ENCODE results near the gene ABCB1.

ABCB1 gene

GRCh38 chr7:87599336-87599735, 1.3 kb downstream of the ABCB1 start:
- H3K4me3 ChIP-seq (ENCODE audit: low read depth, low read length, poor library complexity, severe bottlenecking): peak overlapping the region; percentile 70
- H3K9ac ChIP-seq (ENCODE audit: low read length): peak overlapping the region; percentile 65; the same call in 1 of the 2 replicates

GRCh38 chr7:87598234-87599009, 2.3 kb downstream of the ABCB1 start:
- Histone ChIP-seq H3K27me3 (ENCODE audit: insufficient read depth, low read length) (no peaks in the 10 kb centered on the region), H2AFZ (ENCODE audit: low read length) (peak overlapping the region; percentile 95), H3K9me3 (ENCODE audit: low read length) (no peaks in the 10 kb centered on the region), H3K79me2 (ENCODE audit: insufficient read depth, low read length) (no peaks in the 10 kb centered on the region), H4K20me1 (ENCODE audit: insufficient read depth, low read length) (no peaks in the 10 kb centered on the region), H3K4me1 (ENCODE audit: insufficient read depth, low read length, severe bottlenecking) (peaks cover 52% of the 10 kb centered on the region), H3K36me3 (ENCODE audit: insufficient read depth, low read length) (no peaks in the 10 kb centered on the region), H3K9me2 (ENCODE audit: low read depth, low read length) (no peaks in the 10 kb centered on the region), H3K4me3 (ENCODE audit: low read depth, low read length, poor library complexity, severe bottlenecking) (peak overlapping the region; percentile 70), H3K9ac (ENCODE audit: low read length) (peak overlapping the region; percentile 48), H3K27ac (ENCODE audit: low read depth, low read length, poor library complexity, severe bottlenecking) (peak overlapping the region; percentile 74), H3F3A (ENCODE audit: insufficient read depth, low read length) (0 out of 2 replicates have a peak, but pooled peaks cover 5% of the 10 kb centered on the region), H3K4me2 (ENCODE audit: low read length) (peak overlapping the region; percentile 79)
- no peak for TF ChIP-seq EZH2 (IDR thresholded peaks at IDR 0.05; ENCODE audit: borderline replicate concordance, low read length)
- no peak for TF ChIP-seq CTCF (IDR thresholded peaks at IDR 0.05; ENCODE audit: low read length)

More at GRCh38 chr7:87599336-87599735, 1.3 kb downstream of the ABCB1 start:
- Histone ChIP-seq H3F3A (ENCODE audit: insufficient read depth, low read length) (0 out of 2 replicates have a peak, but pooled peaks cover 5% of the 10 kb centered on the region), H3K79me2 (ENCODE audit: insufficient read depth, low read length) (no peaks in the 10 kb centered on the region), H3K36me3 (ENCODE audit: insufficient read depth, low read length) (no peaks in the 10 kb centered on the region), H4K20me1 (ENCODE audit: insufficient read depth, low read length) (no peaks in the 10 kb centered on the region), H3K27ac (ENCODE audit: low read depth, low read length, poor library complexity, severe bottlenecking) (peak overlapping the region; percentile 26), H3K4me2 (ENCODE audit: low read length) (peak overlapping the region; percentile 94), H3K9me3 (ENCODE audit: low read length) (no peaks in the 10 kb centered on the region), H3K27me3 (ENCODE audit: insufficient read depth, low read length) (no peaks in the 10 kb centered on the region), H3K4me1 (ENCODE audit: insufficient read depth, low read length, severe bottlenecking) (peaks cover 52% of the 10 kb centered on the region), H3K9me2 (ENCODE audit: low read depth, low read length) (no peaks in the 10 kb centered on the region), H2AFZ (ENCODE audit: low read length) (no peak overlapping the region)
- TF ChIP-seq CTCF (IDR thresholded peaks at IDR 0.05; ENCODE audit: low read length) (no peak), EZH2 (IDR thresholded peaks at IDR 0.05; ENCODE audit: borderline replicate concordance, low read length) (no peak)

- no peaks in the 10 kb centered on the region for H3K79me2 ChIP-seq (ENCODE audit: insufficient read depth, low read length)
- H3K9me3 ChIP-seq (ENCODE audit: low read length): no peaks in the 10 kb centered on the region
- no peaks in the 10 kb centered on the region for H4K20me1 ChIP-seq (ENCODE audit: insufficient read depth, low read length)
- TF ChIP-seq EZH2 (IDR thresholded peaks at IDR 0.05; ENCODE audit: borderline replicate concordance, low read length) (no peak), CTCF (IDR thresholded peaks at IDR 0.05; ENCODE audit: low read length) (no peak)
- H2AFZ ChIP-seq (ENCODE audit: low read length): no peak overlapping the region
- H3K4me2 ChIP-seq (ENCODE audit: low read length): peak overlapping the region; percentile 10; the same call in 1 of the 2 replicates
- H3K27me3 ChIP-seq (ENCODE audit: insufficient read depth, low read length): no peaks in the 10 kb centered on the region
- H3F3A ChIP-seq (ENCODE audit: insufficient read depth, low read length): 0 out of 2 replicates have a peak, but pooled peaks cover 5% of the 10 kb centered on the region
- H3K27ac ChIP-seq (ENCODE audit: low read depth, low read length, poor library complexity, severe bottlenecking): peak overlapping the region; percentile 8
- no peak overlapping the region for H3K9ac ChIP-seq (ENCODE audit: low read length)
- no peaks in the 10 kb centered on the region for H3K36me3 ChIP-seq (ENCODE audit: insufficient read depth, low read length)
- no peak overlapping the region for H3K4me3 ChIP-seq (ENCODE audit: low read depth, low read length, poor library complexity, severe bottlenecking)
- H3K9me2 ChIP-seq (ENCODE audit: low read depth, low read length): no peaks in the 10 kb centered on the region
- H3K4me1 ChIP-seq (ENCODE audit: insufficient read depth, low read length, severe bottlenecking): peaks cover 52% of the 10 kb centered on the region
Observed at GRCh38 chr7:87596696-87597095, 4.0 kb downstream of the ABCB1 start.
